GM06990 (cell line): ENCODE results near the gene NLRP7.
A peak's percentile ranks its signal among the peaks of the same experiment; 100 is the strongest.
"Not testable (repeated sequence)": the region's sequence is repeated elsewhere in the genome, so short reads cannot be mapped to it uniquely, and the experiment has no call there.

ENCODE experiments used
- DNase-seq: peaks from one replicate; pipeline ENCODE4 v3.0.0-alpha.2; 2011; ENCODE audit not compliant: insufficient read length; ENCODE audit errors: extremely low read depth
- H3K27me3 ChIP-seq: replicated peaks from 2 replicates; pipeline ENCODE4 v1.6.0; 2011; ENCODE audit warnings: low read length; ENCODE audit not compliant: control insufficient read depth, insufficient read depth
- H3K36me3 ChIP-seq: 2 replicates; pipeline ENCODE4 v1.5.1; 2011; ENCODE audit warnings: low read length; ENCODE audit not compliant: control insufficient read depth, insufficient read depth
- H3K4me3 ChIP-seq: replicated peaks from 2 replicates; pipeline ENCODE4 v1.5.1; 2011; ENCODE audit warnings: low read depth, mild to moderate bottlenecking, control low read depth, low read length
- TF ChIP-seq, protein P1 (sequence below): IDR thresholded peaks from 2 replicates; pipeline ENCODE4 v1.5.1; 2011; ENCODE audit warnings: low read length, control low read depth, mild to moderate bottlenecking, inconsistent platforms; ENCODE audit not compliant: insufficient read depth, poor library complexity, severe bottlenecking

NLRP7 gene

GRCh38 chr19:54947381-54947780 is at the start of gene NLRP7:
TSS of gene NLRP7 (minus strand) at chr19:54947530.
- no peak for DNase-seq
- H3K36me3 ChIP-seq, result no peaks in the 10 kb centered on the region
- H3K4me3 ChIP-seq, result no peak within 1 kb of the TSS
- no peaks in the 10 kb centered on the region for H3K27me3 ChIP-seq
- TF ChIP-seq, protein P1, sequence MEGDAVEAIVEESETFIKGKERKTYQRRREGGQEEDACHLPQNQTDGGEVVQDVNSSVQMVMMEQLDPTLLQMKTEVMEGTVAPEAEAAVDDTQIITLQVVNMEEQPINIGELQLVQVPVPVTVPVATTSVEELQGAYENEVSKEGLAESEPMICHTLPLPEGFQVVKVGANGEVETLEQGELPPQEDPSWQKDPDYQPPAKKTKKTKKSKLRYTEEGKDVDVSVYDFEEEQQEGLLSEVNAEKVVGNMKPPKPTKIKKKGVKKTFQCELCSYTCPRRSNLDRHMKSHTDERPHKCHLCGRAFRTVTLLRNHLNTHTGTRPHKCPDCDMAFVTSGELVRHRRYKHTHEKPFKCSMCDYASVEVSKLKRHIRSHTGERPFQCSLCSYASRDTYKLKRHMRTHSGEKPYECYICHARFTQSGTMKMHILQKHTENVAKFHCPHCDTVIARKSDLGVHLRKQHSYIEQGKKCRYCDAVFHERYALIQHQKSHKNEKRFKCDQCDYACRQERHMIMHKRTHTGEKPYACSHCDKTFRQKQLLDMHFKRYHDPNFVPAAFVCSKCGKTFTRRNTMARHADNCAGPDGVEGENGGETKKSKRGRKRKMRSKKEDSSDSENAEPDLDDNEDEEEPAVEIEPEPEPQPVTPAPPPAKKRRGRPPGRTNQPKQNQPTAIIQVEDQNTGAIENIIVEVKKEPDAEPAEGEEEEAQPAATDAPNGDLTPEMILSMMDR, result no peak

DNA sequence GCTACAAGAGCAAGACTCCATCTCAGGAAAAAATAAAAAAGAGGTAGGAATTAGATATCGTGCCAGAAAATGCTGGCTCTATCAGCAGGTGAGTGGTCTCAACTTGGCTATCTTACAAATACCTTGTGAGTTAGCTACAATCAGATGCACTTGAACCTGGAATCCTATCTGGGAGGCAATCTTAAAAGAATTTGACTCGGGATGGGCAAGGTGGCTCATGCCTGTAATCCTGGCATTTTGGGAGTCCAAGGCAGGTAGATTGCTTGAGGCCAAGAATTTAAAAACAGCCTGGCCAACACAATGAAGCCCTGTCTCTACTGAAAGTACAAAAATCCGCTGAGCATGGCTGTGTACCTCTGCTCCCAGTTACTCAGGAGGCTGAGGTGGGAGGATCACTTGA is 48.2 kb upstream of the NLRP7 start:
- no peaks in the 10 kb centered on the region for H3K36me3 ChIP-seq
- H3K27me3 ChIP-seq, result no peaks in the 10 kb centered on the region; the same call in 1 of the 2 replicates
- H3K4me3 ChIP-seq, result no peak overlapping the region
- TF ChIP-seq, protein P1, result no peak
- no peak for DNase-seq

DNA sequence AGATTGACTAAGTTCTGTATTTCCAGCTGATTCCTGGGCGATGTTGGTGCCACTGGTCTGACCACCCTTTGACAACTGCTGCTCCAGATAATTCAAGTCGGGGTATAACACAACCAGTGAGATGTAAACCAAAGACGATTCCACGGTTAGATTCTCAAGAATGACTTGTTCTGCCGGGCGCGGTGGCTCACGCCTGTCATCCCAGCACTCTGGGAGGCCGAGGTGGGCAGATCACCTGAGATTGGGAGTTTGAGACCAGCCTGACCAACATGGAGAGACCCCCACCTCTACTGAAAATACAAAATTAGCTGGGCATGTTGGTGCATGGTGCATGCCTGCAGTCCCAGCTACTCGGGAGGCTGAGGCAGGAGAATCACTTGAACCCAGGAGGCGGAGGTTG is 42.2 kb upstream of the NLRP7 start:
- DNase-seq, H3K27me3 ChIP-seq, H3K36me3 ChIP-seq, H3K4me3 ChIP-seq: not testable (repeated sequence)

DNA sequence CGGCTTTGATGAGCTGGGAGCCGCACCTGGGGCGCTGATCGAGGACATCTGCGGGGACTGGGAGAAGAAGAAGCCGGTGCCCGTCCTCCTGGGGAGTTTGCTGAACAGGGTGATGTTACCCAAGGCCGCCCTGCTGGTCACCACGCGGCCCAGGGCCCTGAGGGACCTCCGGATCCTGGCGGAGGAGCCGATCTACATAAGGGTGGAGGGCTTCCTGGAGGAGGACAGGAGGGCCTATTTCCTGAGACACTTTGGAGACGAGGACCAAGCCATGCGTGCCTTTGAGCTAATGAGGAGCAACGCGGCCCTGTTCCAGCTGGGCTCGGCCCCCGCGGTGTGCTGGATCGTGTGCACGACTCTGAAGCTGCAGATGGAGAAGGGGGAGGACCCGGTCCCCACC is 35.2 kb upstream of the NLRP7 start:
- H3K4me3 ChIP-seq, DNase-seq, H3K27me3 ChIP-seq, H3K36me3 ChIP-seq: not testable (repeated sequence)

- DNase-seq, H3K27me3 ChIP-seq, H3K36me3 ChIP-seq: not testable (repeated sequence)
Observed at GRCh38 chr19:54973229-54974090, 26.1 kb upstream of the NLRP7 start.

GRCh38 chr19:54971446-54971845 is 24.1 kb upstream of the NLRP7 start:
- H3K27me3 ChIP-seq, DNase-seq, H3K4me3 ChIP-seq, H3K36me3 ChIP-seq: not testable (repeated sequence)

More at GRCh38 chr19:54973229-54974090, 26.1 kb upstream of the NLRP7 start:
- not testable (repeated sequence) for H3K4me3 ChIP-seq

- H3K27me3 ChIP-seq, result no peaks in the 10 kb centered on the region
- DNase-seq, result no peak
- no peak overlapping the region for H3K4me3 ChIP-seq
- no peaks in the 10 kb centered on the region for H3K36me3 ChIP-seq
- TF ChIP-seq, protein P1, result no peak
Observed at GRCh38 chr19:54969647-54970046, 22.3 kb upstream of the NLRP7 start.

DNA sequence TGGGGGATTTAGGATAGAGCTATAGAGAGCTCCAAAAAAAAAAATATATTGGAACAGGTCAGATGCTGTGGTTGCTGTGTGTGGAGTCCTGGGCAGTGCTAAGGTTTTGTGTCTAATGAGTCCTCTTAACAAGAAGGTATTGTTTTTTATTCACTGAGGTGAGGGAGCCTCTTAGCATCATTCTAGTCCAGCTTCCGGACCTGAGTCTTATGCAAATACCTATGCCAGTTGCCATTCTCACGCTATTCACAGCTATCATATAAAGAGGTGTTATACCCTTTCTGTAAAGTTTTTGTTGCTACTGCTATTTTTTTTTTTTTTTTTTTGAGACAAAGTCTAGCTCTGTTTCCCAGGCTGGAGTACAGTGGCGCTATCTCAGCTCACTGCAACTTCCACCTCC is 20.3 kb upstream of the NLRP7 start:
- Histone ChIP-seq H3K36me3 (no peaks in the 10 kb centered on the region), H3K4me3 (no peak overlapping the region)
- DNase-seq, result peak; percentile 15

GRCh38 chr19:54965055-54965454 is 17.7 kb upstream of the NLRP7 start:
- H3K4me3 ChIP-seq, DNase-seq, H3K36me3 ChIP-seq, H3K27me3 ChIP-seq: not testable (repeated sequence)

More for the DNA sequence above, 20.3 kb upstream of the NLRP7 start:
- TF ChIP-seq, protein P1, result no peak
- no peaks in the 10 kb centered on the region for H3K27me3 ChIP-seq
